HG03280 (cell line): Measurements from ENCODE around the gene USP1.

Experiments used
- ATAC-seq: cut with Tn5 transposase; IDR thresholded peaks from one replicate; pipeline ENCODE4 v1.9.1; 2021; ENCODE audit warnings: mild to moderate bottlenecking, moderate library complexity; ENCODE audit not compliant: unreplicated experiment

USP1 gene

GRCh38 chr1:62426237-62426636, 10.6 kb upstream of the USP1 start:
- ATAC-seq = no peak

DNA sequence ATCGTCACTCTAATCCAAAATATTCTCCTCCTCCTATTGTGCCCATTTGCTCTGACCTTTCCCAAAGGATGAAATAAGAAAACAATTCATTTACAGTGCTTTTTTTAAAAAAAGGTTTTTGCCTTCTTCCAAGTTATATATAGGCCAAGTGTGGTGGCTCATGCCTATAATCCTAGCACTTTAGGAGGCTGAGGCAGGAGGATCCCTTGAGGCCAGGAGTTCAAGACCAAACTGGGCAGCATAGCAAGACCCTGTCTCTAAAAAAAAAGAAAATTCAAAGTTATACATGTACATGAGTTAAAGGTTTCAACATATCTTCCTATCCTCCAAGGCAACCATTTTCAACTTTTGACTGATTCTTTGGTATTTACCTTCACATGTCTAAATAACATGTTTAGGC, 10.1 kb upstream of the USP1 start:
- no peak for ATAC-seq

GRCh38 chr1:62428351-62428750, 8.5 kb upstream of the USP1 start:
- no peak for ATAC-seq

- no peak for ATAC-seq
These were observed 7.3 kb upstream of the USP1 start for GRCh38 chr1:62429581-62429980.

GRCh38 chr1:62433861-62434617, 2.8 kb upstream of the USP1 start:
- ATAC-seq = no peak

- ATAC-seq = no peak
These were observed 2.2 kb upstream of the USP1 start for GRCh38 chr1:62434618-62435001.

DNA sequence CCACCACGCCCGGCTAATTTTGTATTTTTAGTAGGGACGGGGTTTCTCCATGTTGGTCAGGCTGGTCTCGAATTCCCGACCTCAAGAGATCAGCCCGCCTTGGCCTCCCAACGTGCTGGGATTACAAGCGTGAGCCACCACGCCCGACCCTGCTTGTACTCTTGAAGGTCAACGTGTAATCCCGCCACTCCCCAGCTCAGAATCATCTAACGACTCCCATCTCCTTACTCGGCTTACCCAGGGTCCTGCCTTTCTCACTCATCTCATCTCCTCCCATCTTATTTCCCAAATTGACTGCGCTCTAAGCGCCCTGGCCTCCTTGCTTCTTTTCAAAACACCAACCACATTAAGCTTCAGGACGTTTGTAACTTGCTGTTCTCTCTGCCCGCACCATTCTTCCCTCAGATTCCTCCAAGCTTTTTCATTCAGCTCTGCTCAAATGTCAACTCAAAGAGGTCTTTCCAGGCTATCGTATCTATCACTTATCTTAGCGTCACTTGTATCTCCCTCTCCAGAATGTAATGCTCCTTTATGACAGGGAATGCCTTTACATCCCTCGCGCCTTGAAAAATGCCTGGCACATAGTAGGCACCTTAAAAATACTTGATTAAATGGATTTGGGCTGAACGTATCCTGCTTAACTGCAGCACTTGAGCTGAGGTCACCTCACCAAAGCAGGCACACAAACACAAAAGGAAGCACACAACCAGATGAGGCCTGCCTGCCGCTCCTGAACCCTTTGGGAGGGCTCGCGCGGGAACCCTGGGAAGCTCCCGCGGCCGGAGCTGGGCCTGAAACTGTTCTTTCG, 1.4 kb upstream of the USP1 start:
- no peak for ATAC-seq

- peak; percentile 69 for ATAC-seq
These were observed 797 bp upstream of the USP1 start for GRCh38 chr1:62436039-62436465.

DNA sequence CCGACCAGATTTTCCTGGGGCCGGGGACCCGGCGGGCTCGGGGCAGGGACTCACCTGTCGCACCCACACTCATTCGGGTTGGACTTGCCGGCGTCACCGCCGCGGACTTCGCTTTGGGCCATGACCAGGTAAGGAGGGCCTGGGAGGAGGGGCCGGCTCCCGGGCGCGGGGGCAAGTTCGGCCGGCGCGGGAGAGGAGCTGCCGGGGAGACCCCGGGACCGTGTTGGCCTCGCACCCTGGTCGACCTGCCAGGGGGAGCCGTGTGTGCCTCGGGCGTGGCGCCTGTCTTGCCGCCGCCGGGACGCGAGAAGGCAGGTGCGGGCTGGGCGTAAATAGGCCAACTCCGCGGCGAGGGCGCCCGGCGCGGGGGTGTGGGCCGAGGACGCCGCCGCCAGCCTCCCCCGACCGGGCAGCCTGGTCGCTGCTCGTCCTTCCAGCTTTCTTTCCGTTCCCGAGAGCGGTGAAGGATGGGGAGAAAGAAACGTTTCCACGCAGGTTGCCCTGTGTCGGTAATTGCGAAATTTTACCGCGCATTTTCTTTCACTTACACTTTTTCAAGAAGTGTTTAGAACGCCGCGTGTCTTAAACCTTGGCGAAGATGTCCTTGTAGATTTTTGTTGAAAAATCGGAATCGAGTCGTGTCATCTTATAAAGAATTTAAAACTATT, 558 bp downstream of the USP1 start:
- ATAC-seq = no peak

- no peak for ATAC-seq
These were observed 1.3 kb downstream of the USP1 start for GRCh38 chr1:62438163-62438562.

GRCh38 chr1:62439652-62440371, 3.0 kb downstream of the USP1 start:
- no peak for ATAC-seq

GRCh38 chr1:62444701-62445100, 7.9 kb downstream of the USP1 start:
- ATAC-seq = no peak

DNA sequence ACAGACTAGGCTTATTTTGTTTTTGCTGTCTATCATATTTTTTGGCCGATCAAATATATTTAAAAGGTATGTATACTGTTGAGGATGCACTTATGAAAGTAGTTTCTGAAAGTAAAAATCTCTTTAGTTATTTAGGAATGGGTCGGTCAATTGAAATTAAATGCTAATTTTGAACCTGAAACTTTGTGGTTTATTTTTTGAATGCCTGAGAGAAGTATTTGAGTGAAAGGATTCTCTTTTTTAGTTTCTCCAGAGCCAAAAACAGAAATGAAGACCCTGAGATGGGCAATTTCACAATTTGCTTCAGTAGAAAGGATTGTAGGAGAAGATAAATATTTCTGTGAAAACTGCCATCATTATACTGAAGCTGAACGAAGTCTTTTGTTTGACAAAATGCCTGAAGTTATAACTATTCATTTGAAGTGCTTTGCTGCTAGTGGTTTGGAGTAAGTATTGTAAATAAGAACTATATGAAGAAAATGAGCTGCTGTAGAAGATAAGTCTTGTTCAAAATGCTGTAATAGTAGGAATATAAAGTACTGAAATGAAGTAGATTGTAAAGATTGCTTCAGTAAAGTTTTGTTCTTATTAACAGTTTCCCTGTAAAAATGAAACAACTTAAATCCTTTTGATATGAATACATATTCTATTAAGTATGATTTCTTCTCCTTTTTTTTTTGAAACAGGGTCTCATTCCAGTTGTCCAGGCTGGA, 11.5 kb downstream of the USP1 start:
- no peak for ATAC-seq

GRCh38 chr1:62450301-62450700, 13.5 kb downstream of the USP1 start:
- no peak for ATAC-seq

GRCh38 chr1:62452951-62453350, 16.1 kb downstream of the USP1 start:
- no peak for ATAC-seq

DNA sequence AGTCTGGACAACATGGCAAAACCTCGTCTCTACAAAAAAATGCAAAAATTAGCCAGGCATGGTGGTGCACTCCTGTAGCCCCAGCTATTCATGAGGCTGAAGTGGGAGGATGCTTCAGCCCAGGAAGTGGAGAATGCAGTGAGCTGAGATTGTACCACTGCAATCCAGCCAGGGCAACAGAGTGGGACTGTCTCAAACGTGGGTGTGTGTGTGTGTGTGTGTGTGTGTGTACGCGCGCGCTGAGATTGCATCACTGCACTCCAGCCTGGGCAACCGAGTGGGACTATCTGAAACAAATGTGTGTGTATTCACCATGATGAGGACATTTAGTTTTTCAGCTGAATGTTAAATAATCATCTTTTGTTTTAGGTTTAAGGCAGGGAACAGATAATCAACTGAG, 21.1 kb downstream of the USP1 start:
- no peak for ATAC-seq

DNA sequence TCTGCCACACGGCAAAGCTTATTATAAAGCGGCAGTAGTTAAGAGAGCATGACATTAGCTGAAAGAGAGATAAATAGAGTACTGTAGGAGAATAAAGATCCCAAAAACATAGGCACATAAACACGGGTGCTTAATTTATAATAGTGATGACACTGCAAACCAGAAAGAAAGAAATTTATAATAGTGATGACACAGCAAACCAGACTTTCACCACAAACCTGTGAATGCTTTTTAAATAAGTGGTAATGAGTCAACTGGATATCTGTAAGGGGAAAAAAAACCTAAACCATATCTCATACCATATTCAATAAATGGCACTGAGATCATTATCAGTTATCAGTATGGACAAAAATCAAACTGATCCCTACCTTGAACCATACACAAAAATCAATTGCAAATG, 25.5 kb downstream of the USP1 start:
- ATAC-seq = no peak

DNA sequence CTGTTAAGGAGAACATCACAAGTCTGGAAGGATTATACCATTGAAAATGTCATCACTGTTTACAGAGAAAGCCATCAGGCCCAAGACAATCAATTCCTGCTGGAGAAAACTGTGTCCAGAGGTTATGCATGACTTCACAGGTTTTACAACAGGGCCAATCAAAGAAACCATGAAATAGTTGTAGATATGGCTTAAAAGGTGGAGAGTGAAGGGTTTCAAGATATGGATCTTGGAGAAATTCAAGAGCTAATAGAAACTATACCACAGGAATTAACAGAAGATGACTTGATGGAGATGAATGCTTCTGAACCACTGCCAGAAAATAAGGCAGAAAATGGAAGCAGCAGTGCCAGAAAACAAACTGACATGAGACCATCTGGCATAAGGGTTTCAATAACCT, 30.2 kb downstream of the USP1 start:
- no peak for ATAC-seq

GRCh38 chr1:62476525-62477219, 39.8 kb downstream of the USP1 start:
- no peak for ATAC-seq

DNA sequence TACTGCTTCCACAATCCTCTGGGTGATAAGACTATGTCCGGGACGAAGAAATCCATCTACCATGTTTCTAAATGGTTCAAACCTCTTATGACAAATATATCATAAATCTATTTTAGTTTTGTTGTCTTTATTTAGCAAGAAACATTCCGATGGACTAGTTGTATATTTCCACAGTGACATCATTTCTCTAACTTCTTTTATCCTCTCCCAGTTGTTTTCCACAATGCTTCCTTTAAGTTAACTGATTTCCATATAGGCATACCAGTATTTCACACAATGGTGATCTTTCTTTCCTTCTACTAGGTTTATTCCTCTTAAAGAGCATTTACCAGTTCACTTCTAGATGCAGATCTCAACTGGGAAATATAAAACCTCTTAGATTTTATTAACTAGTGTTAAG, 44.8 kb downstream of the USP1 start:
- ATAC-seq = no peak
